Kidney (tissue), 14 donors: ENCODE data around the gene ADGRL3. TPM values are rescaled to one million over a fixed set of nuclear protein-coding genes. Genes with fewer than 3 reads are reported as not detected.

Experiments used
- DNase-seq, 5 donors: peaks; one replicate each; pipeline ENCODE4 v3.0.0-alpha.2; 2013 to 2020
- FAIRE-seq: peaks from 2 replicates; lab custom pipeline; 2012; peaks lifted over from hg19 to GRCh38; lab: Jason Lieb, UNC
- H3K27ac ChIP-seq, 2 donors: one replicate each; pipeline ENCODE4 v1.7.0; 2013; ENCODE audit warnings: low read depth in 2 of 2, low read length in 2 of 2, inconsistent platforms in 1 of 2
- H3K27me3 ChIP-seq: one replicate; pipeline ENCODE4 v1.7.1; 2013; ENCODE audit warnings: low read length, inconsistent platforms; ENCODE audit not compliant: control insufficient read depth, insufficient read depth
- H3K36me3 ChIP-seq, 3 donors: one replicate each; pipeline versions ENCODE4 v1.7.0 to v1.7.1; 2013; ENCODE audit warnings: low read length in 3 of 3, control low read depth in 1 of 3, inconsistent platforms in 1 of 3; ENCODE audit not compliant: insufficient read depth in 3 of 3, control insufficient read depth in 2 of 3
- H3K4me1 ChIP-seq, 3 donors: one replicate each; pipeline versions ENCODE4 v1.7.0 to v1.7.1; 2013; ENCODE audit warnings: low read length in 3 of 3, inconsistent platforms in 1 of 3, low read depth in 1 of 3; ENCODE audit not compliant: control insufficient read depth in 2 of 3, insufficient read depth in 2 of 3
- H3K4me3 ChIP-seq, 3 donors: one replicate each; pipeline versions ENCODE4 v1.7.0 to v1.8.1; 2013; ENCODE audit warnings: low read length in 3 of 3, control low read depth in 1 of 3, inconsistent platforms in 1 of 3
- H3K9ac ChIP-seq, 3 donors: one replicate each; pipeline versions ENCODE4 v1.7.0 to v1.7.1; 2013; ENCODE audit warnings: low read length in 3 of 3, control low read depth in 1 of 3, inconsistent platforms in 1 of 3
- H3K9me3 ChIP-seq, 3 donors: one replicate each; pipeline versions ENCODE4 v1.7.0 to v1.7.1; 2013; ENCODE audit warnings: low read length in 3 of 3, control low read depth in 1 of 3, inconsistent platforms in 1 of 3; ENCODE audit not compliant: control insufficient read depth in 2 of 3, insufficient read depth in 1 of 3
- intact Hi-C: fragments of 100-400 bp; cut with DNase I; formaldehyde crosslinking; loops from one replicate; pipeline ENCODE4 v1.11.1; 2022
- polyA plus RNA-seq: library from polyadenylated mRNA; stranded (reverse); fragments of 350-450 nt; fragmentation: Illumina TruSeq; extraction: RNeasy Lipid Tissue Mini Kit (QIAGEN cat#74804); gene quantifications from one replicate; pipeline ENCODE4 v1.2.3, GENCODE V29; 2014; ENCODE audit warnings: low read depth, low replicate concordance; ENCODE audit not compliant: insufficient read depth
- total RNA-seq: library from RNA; stranded (reverse); fragmentation: NEBNext Ultra II Directional; extraction: Animal tissue kit (Norgen Biotek cat#: 25700); gene quantifications from one replicate; pipeline ENCODE4 v1.2.1, GENCODE V29; 2021
- TF ChIP-seq, protein P1 (sequence below): IDR thresholded peaks from 3 replicates; pipeline ENCODE4 v1.5.1; 2012; ENCODE audit warnings: mild to moderate bottlenecking, moderate library complexity, borderline replicate concordance; ENCODE audit not compliant: insufficient read depth; ENCODE audit errors: extremely low read depth
- donor health status: control.
- donor health status: control.
- donor health status: control.
- donor health status: control.
- donor health status: control.
- donor health status: DM: yes; HTN: yes; CAD: no.
- donor health status: Normal renal cell carcinoma (clear cell type).

The ADGRL3 gene
- total and polyA plus RNA-seq, 2 donors from 2014 or later: 1.3 to 8.9 TPM

DNA sequence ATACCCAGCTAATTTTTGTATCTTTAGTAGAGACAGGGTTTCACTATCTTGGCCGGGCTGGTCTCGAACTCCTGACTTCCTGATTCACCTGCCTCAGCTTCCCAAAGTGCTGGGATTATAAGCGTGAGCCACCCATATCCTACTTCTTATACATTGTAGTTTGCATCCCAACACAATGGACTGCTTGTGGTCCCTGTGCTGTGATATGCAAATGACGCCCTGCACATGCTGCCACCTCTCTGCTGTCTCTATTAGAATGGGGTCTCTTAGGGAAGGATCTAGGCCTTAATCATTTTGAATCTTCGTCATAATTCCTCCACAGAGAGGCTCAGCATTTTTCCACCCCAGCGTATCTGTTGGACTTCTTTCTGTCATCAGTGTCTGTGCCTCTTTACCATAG lies 595.9 kb downstream of the ADGRL3 start:
- Histone ChIP-seq H3K9ac (no peak overlapping the region), H3K4me1 (no peaks in the 10 kb centered on the region), H3K9me3 (no peaks in the 10 kb centered on the region), H3K27ac (no peak overlapping the region), H3K4me3 (no peak overlapping the region), H3K36me3 (no peaks in the 10 kb centered on the region), H3K27me3 (no peaks in the 10 kb centered on the region)
- TF ChIP-seq, protein P1, sequence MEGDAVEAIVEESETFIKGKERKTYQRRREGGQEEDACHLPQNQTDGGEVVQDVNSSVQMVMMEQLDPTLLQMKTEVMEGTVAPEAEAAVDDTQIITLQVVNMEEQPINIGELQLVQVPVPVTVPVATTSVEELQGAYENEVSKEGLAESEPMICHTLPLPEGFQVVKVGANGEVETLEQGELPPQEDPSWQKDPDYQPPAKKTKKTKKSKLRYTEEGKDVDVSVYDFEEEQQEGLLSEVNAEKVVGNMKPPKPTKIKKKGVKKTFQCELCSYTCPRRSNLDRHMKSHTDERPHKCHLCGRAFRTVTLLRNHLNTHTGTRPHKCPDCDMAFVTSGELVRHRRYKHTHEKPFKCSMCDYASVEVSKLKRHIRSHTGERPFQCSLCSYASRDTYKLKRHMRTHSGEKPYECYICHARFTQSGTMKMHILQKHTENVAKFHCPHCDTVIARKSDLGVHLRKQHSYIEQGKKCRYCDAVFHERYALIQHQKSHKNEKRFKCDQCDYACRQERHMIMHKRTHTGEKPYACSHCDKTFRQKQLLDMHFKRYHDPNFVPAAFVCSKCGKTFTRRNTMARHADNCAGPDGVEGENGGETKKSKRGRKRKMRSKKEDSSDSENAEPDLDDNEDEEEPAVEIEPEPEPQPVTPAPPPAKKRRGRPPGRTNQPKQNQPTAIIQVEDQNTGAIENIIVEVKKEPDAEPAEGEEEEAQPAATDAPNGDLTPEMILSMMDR: no peak
- no peak for FAIRE-seq
- no peak for DNase-seq
- intact Hi-C loops: no loop called here

DNA sequence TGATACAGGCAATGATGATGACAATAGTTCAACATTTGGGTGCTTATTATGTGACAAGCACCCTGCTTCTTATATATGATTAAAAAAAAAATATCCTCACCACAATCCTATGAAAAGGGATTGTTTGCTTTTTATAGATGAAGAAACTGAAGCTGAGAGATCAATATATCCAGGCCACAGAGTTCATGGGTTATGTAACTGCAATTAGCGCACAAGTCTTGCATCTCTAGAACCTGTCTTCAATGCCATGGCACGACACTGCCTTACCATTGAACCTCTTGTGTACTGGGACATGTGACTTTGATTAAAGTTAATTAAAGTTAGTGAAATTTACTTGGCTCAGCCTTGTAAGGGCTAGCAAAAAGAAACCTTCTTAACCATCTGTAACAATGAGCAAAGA lies 599.7 kb downstream of the ADGRL3 start:
- H3K9me3 ChIP-seq: no peaks in the 10 kb centered on the region
- DNase-seq (no peak), FAIRE-seq (no peak)
- no peak overlapping the region for H3K9ac ChIP-seq
- no peaks in the 10 kb centered on the region for H3K4me1 ChIP-seq
- intact Hi-C loops: no loop called here
- TF ChIP-seq, protein P1: no peak
- H3K4me3 ChIP-seq: no peak overlapping the region
- H3K27ac ChIP-seq: no peak overlapping the region
- no peaks in the 10 kb centered on the region for H3K27me3 ChIP-seq
- no peaks in the 10 kb centered on the region for H3K36me3 ChIP-seq

DNA sequence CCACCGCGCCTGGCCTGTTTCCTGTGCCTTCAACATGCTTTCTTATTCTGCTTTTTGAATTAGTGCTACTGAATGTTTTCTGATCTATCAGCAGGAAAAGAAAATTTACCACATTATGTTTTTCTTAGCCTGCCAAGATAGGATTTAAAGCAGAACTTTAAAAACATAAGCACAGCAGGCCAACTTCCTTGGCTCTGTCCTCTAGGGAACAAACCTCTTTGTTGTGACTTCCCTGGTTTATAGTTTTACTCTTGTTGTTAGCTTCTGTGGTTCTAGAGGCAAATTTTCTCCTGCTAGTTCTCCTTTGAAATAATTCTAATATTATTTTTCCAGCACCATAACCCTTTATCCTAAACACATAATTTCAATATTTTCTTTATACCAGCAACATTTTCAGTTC lies 605.1 kb downstream of the ADGRL3 start:
- Histone ChIP-seq H3K36me3 (no peaks in the 10 kb centered on the region), H3K4me3 (no peak overlapping the region), H3K9ac (no peak overlapping the region), H3K27ac (no peak overlapping the region), H3K9me3 (no peaks in the 10 kb centered on the region), H3K27me3 (no peaks in the 10 kb centered on the region), H3K4me1 (no peaks in the 10 kb centered on the region)
- FAIRE-seq (no peak), DNase-seq (no peak)
- intact Hi-C loops: no loop called here
- TF ChIP-seq, protein P1: no peak

DNA sequence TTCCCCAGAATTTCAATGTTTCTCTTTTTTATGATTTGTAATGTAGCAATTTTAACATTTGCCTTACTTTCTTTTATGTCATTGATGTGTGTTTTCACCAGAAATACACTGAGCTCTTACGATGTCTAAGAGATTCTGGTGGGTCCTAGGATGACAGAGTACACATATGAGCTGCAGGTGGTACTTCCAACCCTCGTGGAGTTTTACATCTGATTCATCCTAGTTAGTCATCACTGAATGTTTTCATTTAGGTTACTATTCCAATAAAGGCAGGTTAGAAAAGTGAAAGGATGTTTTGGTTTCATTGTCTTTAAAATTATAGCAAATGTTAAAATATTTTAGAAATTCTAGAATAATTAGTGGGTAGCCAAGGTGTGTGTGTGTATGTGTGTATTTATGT lies 605.9 kb downstream of the ADGRL3 start:
- no peaks in the 10 kb centered on the region for H3K27me3 ChIP-seq
- H3K36me3 ChIP-seq: no peaks in the 10 kb centered on the region
- TF ChIP-seq, protein P1: no peak
- H3K27ac ChIP-seq: no peak overlapping the region
- intact Hi-C loops: no loop called here
- H3K9ac ChIP-seq: no peak overlapping the region
- no peak overlapping the region for H3K4me3 ChIP-seq
- FAIRE-seq: no peak
- H3K9me3 ChIP-seq: no peaks in the 10 kb centered on the region
- no peaks in the 10 kb centered on the region for H3K4me1 ChIP-seq
- DNase-seq: no peak
